HCT116 (cell line): ENCODE data around the gene HSPB7. TPM values are rescaled to one million over a fixed set of nuclear protein-coding genes. Genes with fewer than 3 reads are reported as not detected.

Experiments
- ATAC-seq: fragments of 200-7000 bp; cut with Tn5 transposase; 2 replicates; pipeline ENCODE4 v1.9.1; 2020; ENCODE audit warnings: mild to moderate bottlenecking, moderate library complexity
- BruUV-seq: library from RNA; stranded (reverse); fragments of 400-500 nt; replicated peaks from 2 replicates; lab custom pipeline; 2021; lab: Mats Ljungman, UMichigan
- CTCF ChIA-PET: fragments of 300-600 bp; sonication (Branson Sonifier 250); formaldehyde crosslinking; loops from one replicate; lab custom pipeline; 2021; ENCODE audit warnings: antibody characterized with exemption; lab: Charles Lee
- POLR2A ChIA-PET: fragments of 300-600, 350-600 bp; sonication (Branson Sonifier 250); formaldehyde crosslinking; loops from one replicate; lab custom pipeline; 2021; ENCODE audit warnings: antibody characterized with exemption; lab: Charles Lee
- RAD21 ChIA-PET, 2 experiments: fragments of 300-600 bp; sonication (Branson Sonifier 250); formaldehyde crosslinking; loops; one replicate each; lab custom pipeline; 2023; ENCODE audit warnings: low total read pairs in 2 of 2; ENCODE audit not compliant: uncharacterized antibody in 2 of 2, unreplicated experiment in 2 of 2, low non-redundant PET in 1 of 2; lab: Charles Lee
- DNase-seq: peaks from one replicate; pipeline ENCODE4 v3.0.0-alpha.2; 2010; ENCODE audit warnings: low read depth, low spot score
- H2AFZ ChIP-seq: fragments of 200-600 bp; shearing (Covaris generic), sonication (generic); 2 replicates; pipeline ENCODE4 v1.6.1; 2017; ENCODE audit warnings: low read depth, mixed run types, mixed read lengths, antibody characterized with exemption, low read length; ENCODE audit not compliant: poor library complexity, severe bottlenecking
- H3K27ac ChIP-seq: 2 replicates; pipeline ENCODE4 v1.5.1; 2012; ENCODE audit warnings: low read depth, low read length
- H3K27me3 ChIP-seq: fragments of 200-600 bp; sonication (generic); 2 replicates; pipeline ENCODE4 v1.6.1; 2016; ENCODE audit warnings: mixed run types, low read length, mixed read lengths; ENCODE audit not compliant: insufficient read depth
- H3K36me3 ChIP-seq, 2 experiments: fragments of 200-500 bp in 1 of 2; fragments of 200-600 bp in 1 of 2; sonication (Bioruptor generic) in 1 of 2; sonication (generic) in 1 of 2; 2 replicates each; pipeline versions ENCODE4 v1.5.1 to v1.6.1; 2014 to 2016; ENCODE audit warnings: low read length in 2 of 2, inconsistent platforms in 1 of 2, mixed read lengths in 1 of 2, mixed run types in 1 of 2; ENCODE audit not compliant: insufficient read depth in 2 of 2, control insufficient read depth in 1 of 2
- H3K4me1 ChIP-seq, 2 experiments: fragments of 200-600 bp in 1 of 2; sonication (generic) in 1 of 2; 2 replicates each; pipeline versions ENCODE4 v1.5.1 to v1.6.1; 2012 to 2017; ENCODE audit warnings: low read length in 2 of 2, inconsistent platforms in 1 of 2, mild to moderate bottlenecking in 1 of 2, mixed read lengths in 1 of 2, mixed run types in 1 of 2, moderate library complexity in 1 of 2; ENCODE audit not compliant: insufficient read depth in 2 of 2, control insufficient read depth in 1 of 2
- H3K4me2 ChIP-seq: fragments of 200-600 bp; sonication (generic); 2 replicates; pipeline ENCODE4 v1.6.1; 2017; ENCODE audit warnings: mixed run types, low read length, mixed read lengths
- H3K4me3 ChIP-seq, 2 experiments: fragments of 200-600 bp in 1 of 2; sonication (generic) in 1 of 2; replicated peaks in 1 of 2; 2 replicates each; pipeline ENCODE4 v1.5.1; 2011 to 2016; ENCODE audit warnings: low read length in 2 of 2, control low read depth in 1 of 2, low read depth in 1 of 2, mild to moderate bottlenecking in 1 of 2, mixed read lengths in 1 of 2, mixed run types in 1 of 2
- H3K79me2 ChIP-seq: fragments of 200-600 bp; sonication (generic); 2 replicates; pipeline ENCODE4 v1.6.1; 2017; ENCODE audit warnings: mild to moderate bottlenecking, mixed run types, low read length, moderate library complexity, mixed read lengths; ENCODE audit not compliant: insufficient read depth
- H3K9ac ChIP-seq: fragments of 200-600 bp; sonication (generic); 2 replicates; pipeline ENCODE4 v1.6.1; 2016; ENCODE audit warnings: low read length, mixed read lengths
- H3K9me2 ChIP-seq: fragments of 200-600 bp; sonication (generic), shearing (Covaris generic); 2 replicates; pipeline ENCODE4 v1.6.1; 2017; ENCODE audit warnings: mixed run types, mild to moderate bottlenecking, moderate library complexity; ENCODE audit not compliant: insufficient read depth
- H3K9me3 ChIP-seq, 2 experiments: fragments of 200-500 bp in 1 of 2; fragments of 200-600 bp in 1 of 2; sonication (Bioruptor generic) in 1 of 2; sonication (generic) in 1 of 2; 2 replicates each; pipeline ENCODE4 v1.6.1; 2014 to 2017; ENCODE audit warnings: low read length in 2 of 2, mixed read lengths in 2 of 2, inconsistent platforms in 1 of 2, low read depth in 1 of 2, mild to moderate bottlenecking in 1 of 2, mixed run types in 1 of 2, moderate library complexity in 1 of 2; ENCODE audit not compliant: control insufficient read depth in 1 of 2, insufficient read depth in 1 of 2
- H4K20me1 ChIP-seq: fragments of 200-600 bp; sonication (generic), shearing (Covaris generic); 2 replicates; pipeline ENCODE4 v1.6.1; 2017; ENCODE audit warnings: mixed run types, mild to moderate bottlenecking, moderate library complexity; ENCODE audit not compliant: insufficient read depth
- ATF3 ChIP-seq: IDR thresholded peaks from 2 replicates; pipeline ENCODE4 v1.6.1; 2012
- EGR1 ChIP-seq: IDR thresholded peaks from 2 replicates; pipeline ENCODE4 v1.6.1; 2012; ENCODE audit warnings: low read depth
- ELF1 ChIP-seq: IDR thresholded peaks from 2 replicates; pipeline ENCODE4 v1.6.1; 2012; ENCODE audit warnings: low read depth, borderline replicate concordance
- EZH2phosphoT487 ChIP-seq: fragments of 200-600 bp; IDR thresholded peaks from 2 replicates; pipeline ENCODE4 v1.6.1; 2018; ENCODE audit warnings: antibody characterized with exemption, borderline replicate concordance
- FOSL1 ChIP-seq: IDR thresholded peaks from 2 replicates; pipeline ENCODE4 v1.6.1; 2012; ENCODE audit warnings: low read depth
- JUND ChIP-seq: IDR thresholded peaks from 2 replicates; pipeline ENCODE4 v1.6.1; 2012
- MAX ChIP-seq: IDR thresholded peaks from 2 replicates; pipeline ENCODE4 v1.6.1; 2012
- POLR2A ChIP-seq: IDR thresholded peaks from 2 replicates; pipeline ENCODE4 v1.7.0; 2011; ENCODE audit warnings: borderline replicate concordance; ENCODE audit not compliant: insufficient read depth, insufficient read length; ENCODE audit errors: extremely low read depth
- POLR2AphosphoS5 ChIP-seq: IDR thresholded peaks from 2 replicates; pipeline ENCODE4 v1.6.1; 2011; ENCODE audit warnings: mild to moderate bottlenecking, low read depth, low read length, moderate library complexity
- RAD21 ChIP-seq: IDR thresholded peaks from 2 replicates; pipeline ENCODE4 v1.6.1; 2012; ENCODE audit warnings: low read depth, mild to moderate bottlenecking
- REST ChIP-seq: IDR thresholded peaks from 2 replicates; pipeline ENCODE4 v1.6.1; 2012; ENCODE audit warnings: low read depth
- SP1 ChIP-seq: IDR thresholded peaks from 2 replicates; pipeline ENCODE4 v1.6.1; 2012; ENCODE audit warnings: low read depth
- SRF ChIP-seq: IDR thresholded peaks from 2 replicates; pipeline ENCODE4 v1.6.1; 2012; ENCODE audit warnings: low read depth
- TCF7L2 ChIP-seq: IDR thresholded peaks from 2 replicates; pipeline ENCODE4 v1.7.0; 2011; ENCODE audit warnings: borderline replicate concordance, inconsistent platforms; ENCODE audit not compliant: insufficient read depth, insufficient read length; ENCODE audit errors: extremely low read depth
- YY1 ChIP-seq: IDR thresholded peaks from 2 replicates; pipeline ENCODE4 v1.6.1; 2011; ENCODE audit warnings: low read length, low read depth, moderate library complexity, mild to moderate bottlenecking; ENCODE audit not compliant: insufficient replicate concordance; ENCODE audit errors: extremely low read depth
- ZFX ChIP-seq: fragments of 450-650 bp; IDR thresholded peaks from 2 replicates; pipeline ENCODE4 v1.6.1; 2017
- ZNF274 ChIP-seq: fragments of 200-500 bp; sonication (Bioruptor generic); IDR thresholded peaks from 2 replicates; pipeline ENCODE4 v1.6.1; 2014; ENCODE audit warnings: mild to moderate bottlenecking, low read depth, low read length, inconsistent platforms
- intact Hi-C: fragments of 100-400 bp; cut with micrococcal nuclease; formaldehyde crosslinking; loops from 2 replicates; pipeline ENCODE4 v1.10.0; 2022
- total RNA-seq: library from RNA; stranded (reverse); gene quantifications from one replicate; pipeline ENCODE4 v1.2.1, GENCODE V29; 2021; ENCODE audit not compliant: unreplicated experiment

The HSPB7 gene
- total RNA-seq, 1 experiment from 2014 or later = 0.27 TPM

- peak overlapping the region; percentile 39 for H3K4me2 ChIP-seq
- RAD21 ChIA-PET = no interaction called here
- peaks cover 0 to 3% of the 10 kb centered on the region in 2 experiments; a peak in 1 of 4 replicates for H3K9me3 ChIP-seq
- no peak overlapping the region for H3K9ac ChIP-seq
- no peaks in the 10 kb centered on the region for H3K79me2 ChIP-seq
- H3K4me1 ChIP-seq = peaks cover 10 to 23% of the 10 kb centered on the region in 2 experiments
- H2AFZ ChIP-seq = peak overlapping the region; percentile 10
- H3K36me3 ChIP-seq = no peaks in the 10 kb centered on the region
- CTCF ChIA-PET = no interaction called here
- ATAC-seq (peak; percentile 68), DNase-seq (peak; percentile 29)
- H3K4me3 ChIP-seq = no peak overlapping the region
- H3K9me2 ChIP-seq = no peaks in the 10 kb centered on the region
- intact Hi-C loops = no loop called here
- BruUV-seq = no TSS peak
- H3K27ac ChIP-seq = no peak overlapping the region
- no peak for TF ChIP-seq RAD21
- no peak for TF ChIP-seq MAX
- TF ChIP-seq EGR1 = no peak
- TF ChIP-seq POLR2AphosphoS5 = no peak
- no peak for TF ChIP-seq TCF7L2
- TF ChIP-seq SP1 = no peak
- no peak for TF ChIP-seq ELF1
- no peak for TF ChIP-seq EZH2phosphoT487
- no peaks in the 10 kb centered on the region for H4K20me1 ChIP-seq
- POLR2A ChIA-PET = no interaction called here
- no peaks in the 10 kb centered on the region for H3K27me3 ChIP-seq
Measured at GRCh38 chr1:15985611-15986297, 32.1 kb downstream of the HSPB7 start.

- no peak for ATAC-seq
- Histone ChIP-seq H3K9me2 (no peaks in the 10 kb centered on the region), H3K27ac (no peak overlapping the region), H3K4me2 (no peak overlapping the region), H2AFZ (no peak overlapping the region), H4K20me1 (no peaks in the 10 kb centered on the region), H3K4me1 (peaks cover 10 to 23% of the 10 kb centered on the region in 2 experiments), H3K27me3 (no peaks in the 10 kb centered on the region), H3K36me3 (no peaks in the 10 kb centered on the region), H3K79me2 (no peaks in the 10 kb centered on the region), H3K4me3 (no peak overlapping the region), H3K9me3 (peaks cover 0 to 3% of the 10 kb centered on the region in 2 experiments; a peak in 1 of 4 replicates), H3K9ac (no peak overlapping the region)
- DNase-seq = no peak
- ChIA-PET CTCF (no interaction called here), RAD21 (no interaction called here), POLR2A (no interaction called here)
- no TSS peak for BruUV-seq
- intact Hi-C loops = no loop called here
- TF ChIP-seq TCF7L2 (no peak), ELF1 (no peak), MAX (no peak), FOSL1 (no peak), POLR2AphosphoS5 (no peak), POLR2A (no peak), YY1 (no peak), JUND (no peak), REST (no peak), SP1 (no peak), ZNF274 (no peak), ZFX (no peak), SRF (no peak), EGR1 (no peak), ATF3 (no peak)
Measured at GRCh38 chr1:15983275-15983674, 34.6 kb downstream of the HSPB7 start.
